DND-41 (cell line): ENCODE measurements around the gene RNGTT.

Experiments
- EZH2 ChIP-seq: IDR thresholded peaks from 3 replicates; pipeline ENCODE4 v1.6.1; 2012; ENCODE audit warnings: borderline replicate concordance, low read depth, mild to moderate bottlenecking, moderate library complexity, low read length, inconsistent platforms; ENCODE audit not compliant: severe bottlenecking
- TF ChIP-seq, protein P1 (sequence below): IDR thresholded peaks from 2 replicates; pipeline ENCODE4 v1.5.1; 2012; ENCODE audit warnings: borderline replicate concordance, low read length, moderate library complexity, mild to moderate bottlenecking; ENCODE audit not compliant: poor library complexity, severe bottlenecking; ENCODE audit errors: extremely low read depth

DNA sequence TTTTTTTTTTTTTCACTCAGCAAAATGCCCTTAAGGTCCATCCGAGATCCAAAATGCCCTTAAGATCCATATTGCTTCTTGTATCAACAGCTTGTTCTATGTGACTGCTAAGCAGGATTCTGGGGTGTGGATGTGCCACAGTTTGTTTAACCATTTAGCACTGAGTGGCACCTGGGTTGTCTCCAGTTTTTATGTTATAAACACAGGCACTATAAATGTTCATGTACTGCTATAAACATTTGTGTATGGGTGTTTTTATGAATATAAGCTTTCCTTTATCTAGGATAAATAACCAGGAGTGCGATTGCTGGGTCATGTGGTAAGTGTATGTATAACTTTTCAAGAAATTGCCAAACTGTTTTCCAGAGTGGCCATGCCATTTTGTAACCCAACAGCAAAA is 386.0 kb downstream of the RNGTT start:
- TF ChIP-seq, protein P1, sequence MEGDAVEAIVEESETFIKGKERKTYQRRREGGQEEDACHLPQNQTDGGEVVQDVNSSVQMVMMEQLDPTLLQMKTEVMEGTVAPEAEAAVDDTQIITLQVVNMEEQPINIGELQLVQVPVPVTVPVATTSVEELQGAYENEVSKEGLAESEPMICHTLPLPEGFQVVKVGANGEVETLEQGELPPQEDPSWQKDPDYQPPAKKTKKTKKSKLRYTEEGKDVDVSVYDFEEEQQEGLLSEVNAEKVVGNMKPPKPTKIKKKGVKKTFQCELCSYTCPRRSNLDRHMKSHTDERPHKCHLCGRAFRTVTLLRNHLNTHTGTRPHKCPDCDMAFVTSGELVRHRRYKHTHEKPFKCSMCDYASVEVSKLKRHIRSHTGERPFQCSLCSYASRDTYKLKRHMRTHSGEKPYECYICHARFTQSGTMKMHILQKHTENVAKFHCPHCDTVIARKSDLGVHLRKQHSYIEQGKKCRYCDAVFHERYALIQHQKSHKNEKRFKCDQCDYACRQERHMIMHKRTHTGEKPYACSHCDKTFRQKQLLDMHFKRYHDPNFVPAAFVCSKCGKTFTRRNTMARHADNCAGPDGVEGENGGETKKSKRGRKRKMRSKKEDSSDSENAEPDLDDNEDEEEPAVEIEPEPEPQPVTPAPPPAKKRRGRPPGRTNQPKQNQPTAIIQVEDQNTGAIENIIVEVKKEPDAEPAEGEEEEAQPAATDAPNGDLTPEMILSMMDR, result no peak
- no peak for TF ChIP-seq EZH2
